Parathyroid adenoma (tissue), 2 donors: Measurements from ENCODE around the gene MYH6.

Source experiments
- H2AFZ ChIP-seq: fragments of 300-600 bp; sonication (generic); one replicate; pipeline ENCODE4 v1.7.0; 2017; ENCODE audit warnings: antibody characterized with exemption, mild to moderate bottlenecking
- H3K27ac ChIP-seq: fragments of 300-600 bp; sonication (generic); one replicate; pipeline ENCODE4 v1.7.0; 2017
- H3K27me3 ChIP-seq: fragments of 300-600 bp; sonication (generic); one replicate; pipeline ENCODE4 v1.7.0; 2017; ENCODE audit warnings: low read length; ENCODE audit not compliant: control insufficient read depth, insufficient read depth
- H3K36me3 ChIP-seq: fragments of 300-600 bp; sonication (generic); one replicate; pipeline ENCODE4 v1.7.0; 2017; ENCODE audit warnings: low read length; ENCODE audit not compliant: control insufficient read depth, insufficient read depth
- H3K4me1 ChIP-seq: fragments of 300-600 bp; sonication (generic); one replicate; pipeline ENCODE4 v1.7.0; 2017; ENCODE audit warnings: control low read depth
- H3K4me2 ChIP-seq: fragments of 300-600 bp; sonication (generic); one replicate; pipeline ENCODE4 v1.7.0; 2017; ENCODE audit warnings: low read length
- H3K4me3 ChIP-seq: fragments of 300-600 bp; sonication (generic); one replicate; pipeline ENCODE4 v1.7.0; 2017; ENCODE audit warnings: low read depth, low read length
- H3K79me2 ChIP-seq: fragments of 300-600 bp; sonication (generic); one replicate; pipeline ENCODE4 v1.7.0; 2017; ENCODE audit warnings: control low read depth
- H3K9ac ChIP-seq: fragments of 300-600 bp; sonication (generic); one replicate; pipeline ENCODE4 v1.7.0; 2017; ENCODE audit warnings: mild to moderate bottlenecking
- H3K9me3 ChIP-seq: fragments of 300-600 bp; sonication (generic); one replicate; pipeline ENCODE4 v1.7.0; 2017; ENCODE audit warnings: low read length; ENCODE audit not compliant: control insufficient read depth
- CTCF ChIP-seq: fragments of 300-600 bp; sonication (generic); IDR thresholded peaks from one replicate; pipeline ENCODE4 v1.7.0; 2017; ENCODE audit warnings: antibody characterized with exemption, mild to moderate bottlenecking
- donor health status: primary hyperparathyroidism.

MYH6 gene

DNA sequence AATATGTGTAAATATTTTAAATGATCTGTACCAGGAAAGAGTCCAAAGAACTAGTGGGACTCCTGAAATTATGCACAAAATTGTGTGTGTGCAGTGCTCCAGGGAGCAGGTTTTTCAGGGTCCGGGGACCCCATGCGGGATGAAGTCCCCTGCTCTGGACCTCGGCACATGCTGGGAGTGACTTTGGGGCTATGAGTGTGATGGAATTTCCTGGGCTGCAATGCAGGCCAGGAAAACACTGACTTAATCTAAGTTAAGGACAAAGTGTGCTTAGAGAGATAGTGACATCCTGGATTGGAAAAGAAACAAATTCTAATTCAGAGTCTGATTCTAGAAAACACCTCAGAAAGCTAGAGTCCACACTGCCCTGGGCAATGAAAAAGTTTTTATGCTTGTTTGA is 6.2 kb upstream of the MYH6 start:
- H3K9ac ChIP-seq: no peak overlapping the region
- H3K36me3 ChIP-seq: no peaks in the 10 kb centered on the region
- H3K27ac ChIP-seq: no peak overlapping the region

DNA sequence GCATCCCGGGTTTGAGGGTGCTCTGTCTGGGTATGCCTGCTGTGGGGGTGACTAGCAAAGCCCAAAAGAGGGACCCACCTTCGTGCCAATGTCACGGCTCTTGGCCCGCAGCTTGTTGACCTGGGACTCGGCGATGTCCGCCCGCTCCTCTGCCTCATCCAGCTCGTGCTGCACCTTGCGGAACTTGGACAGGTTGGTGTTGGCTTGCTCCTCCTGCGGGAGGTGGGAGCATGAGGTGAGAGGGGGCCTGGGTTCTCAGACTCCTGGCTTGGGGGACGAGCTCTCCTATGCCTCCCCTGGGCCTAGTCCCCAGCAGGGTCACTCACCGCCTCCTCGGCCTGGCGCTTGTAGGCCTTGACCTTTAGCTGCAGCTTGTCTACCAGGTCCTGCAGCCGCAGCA is 5.6 kb upstream of the MYH6 start:
- no peaks in the 10 kb centered on the region for H3K9me3 ChIP-seq
- no peak for TF ChIP-seq CTCF
- no peaks in the 10 kb centered on the region for H3K36me3 ChIP-seq
- H3K4me1 ChIP-seq: no peaks in the 10 kb centered on the region
- no peak overlapping the region for H3K9ac ChIP-seq
- no peaks in the 10 kb centered on the region for H3K79me2 ChIP-seq
- H3K27ac ChIP-seq: no peak overlapping the region
- H3K4me3 ChIP-seq: no peak overlapping the region
- no peak overlapping the region for H3K4me2 ChIP-seq
- no peaks in the 10 kb centered on the region for H3K27me3 ChIP-seq
- no peak overlapping the region for H2AFZ ChIP-seq

More for the DNA sequence above, 6.2 kb upstream of the MYH6 start:
- H3K4me1 ChIP-seq: no peaks in the 10 kb centered on the region
- no peaks in the 10 kb centered on the region for H3K79me2 ChIP-seq
- no peak overlapping the region for H2AFZ ChIP-seq
- TF ChIP-seq CTCF: no peak
- no peak overlapping the region for H3K4me2 ChIP-seq
- no peaks in the 10 kb centered on the region for H3K27me3 ChIP-seq
- H3K4me3 ChIP-seq: no peak overlapping the region
- H3K9me3 ChIP-seq: no peaks in the 10 kb centered on the region

DNA sequence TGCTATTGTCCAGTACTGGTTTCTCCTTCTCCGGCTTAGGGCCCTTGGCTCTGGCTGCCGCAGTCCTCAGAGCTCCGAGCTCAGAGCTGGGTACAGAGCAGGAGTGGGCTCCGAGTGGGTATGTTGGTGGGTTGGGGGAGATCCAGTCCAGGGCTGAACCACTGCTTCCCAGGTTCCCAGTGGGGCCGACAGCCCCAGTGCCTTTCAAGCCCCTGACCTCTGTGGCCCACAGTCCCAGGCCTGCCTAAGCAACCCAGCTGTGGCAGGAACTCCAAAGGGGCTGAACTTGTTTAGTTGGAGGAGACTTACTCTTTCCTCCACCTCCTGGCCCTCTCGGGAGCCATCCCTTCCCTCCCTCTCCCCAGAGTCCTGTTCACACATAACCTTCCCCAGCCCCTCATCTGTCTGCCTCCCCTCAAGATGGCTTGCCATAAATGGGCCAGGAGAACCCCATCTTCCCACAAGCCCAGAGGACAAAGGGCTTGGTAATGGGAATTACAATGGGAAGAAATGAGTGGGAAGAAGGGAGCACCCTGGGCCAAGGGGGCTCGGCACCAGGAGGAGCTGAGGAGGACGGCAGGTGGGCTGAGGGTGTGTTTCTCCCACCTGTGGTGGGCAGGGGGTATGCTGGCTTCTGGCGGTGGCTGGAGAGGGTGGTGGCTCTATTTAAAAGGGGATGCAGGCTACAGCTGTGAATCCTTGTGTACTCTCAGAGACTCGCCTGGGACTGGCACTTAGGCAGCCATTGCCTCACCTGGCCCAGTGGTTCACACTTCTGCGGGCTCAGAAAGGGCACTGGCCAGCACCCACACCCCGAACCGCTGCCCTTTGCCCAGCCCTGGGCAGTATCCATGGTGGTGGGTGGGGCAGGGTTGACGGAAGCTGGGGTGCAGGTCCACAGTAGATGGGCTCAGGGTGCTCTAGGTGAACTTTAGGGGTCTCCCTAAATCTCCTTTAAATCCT is 3.8 kb upstream of the MYH6 start:
- Histone ChIP-seq H3K27me3 (no peaks in the 10 kb centered on the region), H3K27ac (no peak overlapping the region), H3K9ac (no peak overlapping the region)

GRCh38 chr14:23409966-23410635 is 2.0 kb upstream of the MYH6 start:
- no peak overlapping the region for H2AFZ ChIP-seq
- no peak for TF ChIP-seq CTCF
- no peak overlapping the region for H3K27ac ChIP-seq
- H3K27me3 ChIP-seq: no peaks in the 10 kb centered on the region
- H3K9me3 ChIP-seq: no peaks in the 10 kb centered on the region
- no peaks in the 10 kb centered on the region for H3K4me1 ChIP-seq
- H3K4me3 ChIP-seq: no peak overlapping the region
- H3K4me2 ChIP-seq: no peak overlapping the region
- H3K79me2 ChIP-seq: no peaks in the 10 kb centered on the region
- no peaks in the 10 kb centered on the region for H3K36me3 ChIP-seq
- H3K9ac ChIP-seq: no peak overlapping the region

More for the DNA sequence above, 3.8 kb upstream of the MYH6 start:
- no peak for TF ChIP-seq CTCF
- H3K4me1 ChIP-seq: no peaks in the 10 kb centered on the region
- no peaks in the 10 kb centered on the region for H3K36me3 ChIP-seq
- no peak overlapping the region for H2AFZ ChIP-seq
- no peaks in the 10 kb centered on the region for H3K9me3 ChIP-seq
- no peaks in the 10 kb centered on the region for H3K79me2 ChIP-seq
- H3K4me3 ChIP-seq: no peak overlapping the region
- H3K4me2 ChIP-seq: no peak overlapping the region
